Spleen (tissue), 7 donors: ENCODE results near the gene GPRIN1.

ENCODE experiments used
- POLR2A ChIP-seq, 3 donors: fragments of 450-650 bp; IDR thresholded peaks; one replicate each; pipeline ENCODE4 v1.5.1; 2017; ENCODE audit warnings: antibody characterized with exemption in 3 of 3, mild to moderate bottlenecking in 1 of 3
- TF ChIP-seq, protein P1 (sequence below), 11 experiments: fragments of 200-600 bp in 7 of 11; fragments of 450-650 bp in 4 of 11; sonication (generic) in 4 of 11; IDR thresholded peaks in 8 of 11; conservative IDR thresholded peaks in 3 of 11; 1 replicate in 7 of 11; 2 replicates in 4 of 11; pipeline versions ENCODE4 v1.4.0 to v1.8.0; 2016 to 2021; ENCODE audit warnings: antibody characterized with exemption in 11 of 11, inconsistent platforms in 4 of 11, mild to moderate bottlenecking in 1 of 11
- donor health status: DM: no; HTN: no; CAD: no; lungs with moderate emphysema.
- donor health status: DM: no; HTN: no; CAD: no.
- donor health status: DM: no; HTN: no; CAD: no.

DNA sequence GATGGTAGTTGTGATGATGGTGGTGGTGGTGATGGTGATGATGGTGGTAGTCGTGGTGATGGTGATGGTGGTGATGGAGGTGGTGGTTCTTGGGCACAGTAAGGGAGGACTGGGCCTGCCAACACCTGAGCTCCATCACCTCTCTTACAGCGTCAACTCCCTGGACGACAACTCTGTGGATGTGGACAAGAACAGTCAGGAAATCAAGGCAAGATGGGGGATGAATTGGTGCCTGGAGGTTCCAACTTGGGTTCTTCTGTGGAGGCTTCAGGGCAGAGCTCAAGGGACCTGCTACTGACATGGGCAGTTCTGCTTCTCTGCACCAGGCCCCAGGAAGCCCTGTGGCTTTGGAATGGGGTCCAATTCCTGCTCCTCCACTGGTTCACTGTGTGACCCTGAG lies 17.4 kb downstream of the GPRIN1 start:
- no peak for TF ChIP-seq POLR2A (IDR thresholded peaks at IDR 0.05)
- TF ChIP-seq, protein P1, sequence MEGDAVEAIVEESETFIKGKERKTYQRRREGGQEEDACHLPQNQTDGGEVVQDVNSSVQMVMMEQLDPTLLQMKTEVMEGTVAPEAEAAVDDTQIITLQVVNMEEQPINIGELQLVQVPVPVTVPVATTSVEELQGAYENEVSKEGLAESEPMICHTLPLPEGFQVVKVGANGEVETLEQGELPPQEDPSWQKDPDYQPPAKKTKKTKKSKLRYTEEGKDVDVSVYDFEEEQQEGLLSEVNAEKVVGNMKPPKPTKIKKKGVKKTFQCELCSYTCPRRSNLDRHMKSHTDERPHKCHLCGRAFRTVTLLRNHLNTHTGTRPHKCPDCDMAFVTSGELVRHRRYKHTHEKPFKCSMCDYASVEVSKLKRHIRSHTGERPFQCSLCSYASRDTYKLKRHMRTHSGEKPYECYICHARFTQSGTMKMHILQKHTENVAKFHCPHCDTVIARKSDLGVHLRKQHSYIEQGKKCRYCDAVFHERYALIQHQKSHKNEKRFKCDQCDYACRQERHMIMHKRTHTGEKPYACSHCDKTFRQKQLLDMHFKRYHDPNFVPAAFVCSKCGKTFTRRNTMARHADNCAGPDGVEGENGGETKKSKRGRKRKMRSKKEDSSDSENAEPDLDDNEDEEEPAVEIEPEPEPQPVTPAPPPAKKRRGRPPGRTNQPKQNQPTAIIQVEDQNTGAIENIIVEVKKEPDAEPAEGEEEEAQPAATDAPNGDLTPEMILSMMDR (IDR thresholded peaks at IDR 0.05 in 8 of 11, conservative IDR thresholded peaks at IDR 0.05 in 3 of 11): no peak
